Measurements from ENCODE around the gene VWA8.

The VWA8 gene

DNA sequence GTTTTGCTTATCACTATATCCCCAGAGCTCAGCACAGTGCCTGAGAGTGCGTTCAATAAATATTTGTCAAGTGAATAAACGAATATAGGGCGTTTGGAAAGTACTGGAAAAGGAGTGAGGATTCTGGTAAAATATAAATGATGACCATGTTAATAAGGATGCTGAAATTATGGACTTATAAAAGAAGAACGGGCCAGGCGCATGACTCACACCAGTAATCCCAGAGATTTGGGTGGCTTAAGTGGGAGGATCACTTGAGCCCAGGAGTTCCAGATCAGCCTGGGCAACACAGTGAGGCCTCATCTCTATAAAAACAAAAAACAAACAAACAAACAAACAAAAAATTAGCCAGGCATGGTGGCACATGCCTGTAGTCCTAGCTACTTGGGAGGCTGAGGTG is 198.1 kb downstream of the VWA8 start:
- no peak for TF ChIP-seq BACH2 (CRISPR knock-in tag; IDR thresholded peaks at IDR 0.05; ENCODE audit: borderline replicate concordance)
- no peak for TF ChIP-seq ESRRG (CRISPR knock-in tag; IDR thresholded peaks at IDR 0.05)
- TF ChIP-seq, protein P1, sequence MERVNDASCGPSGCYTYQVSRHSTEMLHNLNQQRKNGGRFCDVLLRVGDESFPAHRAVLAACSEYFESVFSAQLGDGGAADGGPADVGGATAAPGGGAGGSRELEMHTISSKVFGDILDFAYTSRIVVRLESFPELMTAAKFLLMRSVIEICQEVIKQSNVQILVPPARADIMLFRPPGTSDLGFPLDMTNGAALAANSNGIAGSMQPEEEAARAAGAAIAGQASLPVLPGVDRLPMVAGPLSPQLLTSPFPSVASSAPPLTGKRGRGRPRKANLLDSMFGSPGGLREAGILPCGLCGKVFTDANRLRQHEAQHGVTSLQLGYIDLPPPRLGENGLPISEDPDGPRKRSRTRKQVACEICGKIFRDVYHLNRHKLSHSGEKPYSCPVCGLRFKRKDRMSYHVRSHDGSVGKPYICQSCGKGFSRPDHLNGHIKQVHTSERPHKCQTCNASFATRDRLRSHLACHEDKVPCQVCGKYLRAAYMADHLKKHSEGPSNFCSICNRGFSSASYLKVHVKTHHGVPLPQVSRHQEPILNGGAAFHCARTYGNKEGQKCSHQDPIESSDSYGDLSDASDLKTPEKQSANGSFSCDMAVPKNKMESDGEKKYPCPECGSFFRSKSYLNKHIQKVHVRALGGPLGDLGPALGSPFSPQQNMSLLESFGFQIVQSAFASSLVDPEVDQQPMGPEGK (CRISPR knock-in tag; IDR thresholded peaks at IDR 0.05; ENCODE audit: borderline replicate concordance): no peak

DNA sequence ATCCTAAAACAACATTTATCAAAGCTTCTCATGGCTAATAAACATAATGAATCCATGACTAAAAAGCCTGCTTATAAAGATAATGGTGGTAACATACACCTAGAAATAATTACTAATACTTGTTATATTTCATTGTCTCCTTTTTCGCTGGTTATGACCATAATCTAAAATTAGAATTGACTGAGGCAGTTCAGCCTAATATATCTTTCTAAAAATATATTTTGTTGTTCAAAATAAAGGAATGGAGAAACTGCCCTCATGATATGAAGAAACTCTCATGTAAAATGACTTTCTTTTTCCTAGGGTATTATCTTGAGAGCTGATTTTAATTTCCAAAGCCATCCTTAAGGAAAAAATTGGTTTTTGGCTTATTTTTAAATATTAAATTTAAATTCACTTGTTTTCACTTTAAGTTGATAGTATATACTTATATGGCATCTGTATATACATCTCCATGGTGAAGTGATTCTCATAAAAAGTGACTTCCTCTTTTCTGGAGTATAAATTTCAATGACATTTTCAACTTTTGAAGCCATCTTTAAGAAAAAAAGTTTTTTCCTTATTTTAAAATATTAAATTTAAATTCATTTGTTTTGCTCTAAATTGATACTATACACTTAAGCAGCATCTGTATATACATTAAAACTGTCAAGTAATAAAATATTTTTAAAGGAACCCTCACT is 204.6 kb downstream of the VWA8 start:
- TF ChIP-seq GLIS3 (CRISPR knock-in tag; IDR thresholded peaks at IDR 0.05) (no peak), BACH2 (CRISPR knock-in tag; IDR thresholded peaks at IDR 0.05; ENCODE audit: borderline replicate concordance) (no peak), ARNTL (CRISPR knock-in tag; IDR thresholded peaks at IDR 0.05; ENCODE audit: borderline replicate concordance, low read depth) (no peak), CSDC2 (CRISPR knock-in tag; IDR thresholded peaks at IDR 0.05) (no peak), ZNF70 (CRISPR knock-in tag; IDR thresholded peaks at IDR 0.05) (no peak), RARB (CRISPR knock-in tag; IDR thresholded peaks at IDR 0.05) (no peak)
- TF ChIP-seq, protein P2, sequence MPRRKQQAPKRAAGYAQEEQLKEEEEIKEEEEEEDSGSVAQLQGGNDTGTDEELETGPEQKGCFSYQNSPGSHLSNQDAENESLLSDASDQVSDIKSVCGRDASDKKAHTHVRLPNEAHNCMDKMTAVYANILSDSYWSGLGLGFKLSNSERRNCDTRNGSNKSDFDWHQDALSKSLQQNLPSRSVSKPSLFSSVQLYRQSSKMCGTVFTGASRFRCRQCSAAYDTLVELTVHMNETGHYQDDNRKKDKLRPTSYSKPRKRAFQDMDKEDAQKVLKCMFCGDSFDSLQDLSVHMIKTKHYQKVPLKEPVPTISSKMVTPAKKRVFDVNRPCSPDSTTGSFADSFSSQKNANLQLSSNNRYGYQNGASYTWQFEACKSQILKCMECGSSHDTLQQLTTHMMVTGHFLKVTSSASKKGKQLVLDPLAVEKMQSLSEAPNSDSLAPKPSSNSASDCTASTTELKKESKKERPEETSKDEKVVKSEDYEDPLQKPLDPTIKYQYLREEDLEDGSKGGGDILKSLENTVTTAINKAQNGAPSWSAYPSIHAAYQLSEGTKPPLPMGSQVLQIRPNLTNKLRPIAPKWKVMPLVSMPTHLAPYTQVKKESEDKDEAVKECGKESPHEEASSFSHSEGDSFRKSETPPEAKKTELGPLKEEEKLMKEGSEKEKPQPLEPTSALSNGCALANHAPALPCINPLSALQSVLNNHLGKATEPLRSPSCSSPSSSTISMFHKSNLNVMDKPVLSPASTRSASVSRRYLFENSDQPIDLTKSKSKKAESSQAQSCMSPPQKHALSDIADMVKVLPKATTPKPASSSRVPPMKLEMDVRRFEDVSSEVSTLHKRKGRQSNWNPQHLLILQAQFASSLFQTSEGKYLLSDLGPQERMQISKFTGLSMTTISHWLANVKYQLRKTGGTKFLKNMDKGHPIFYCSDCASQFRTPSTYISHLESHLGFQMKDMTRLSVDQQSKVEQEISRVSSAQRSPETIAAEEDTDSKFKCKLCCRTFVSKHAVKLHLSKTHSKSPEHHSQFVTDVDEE (CRISPR knock-in tag; IDR thresholded peaks at IDR 0.05): no peak
- TF ChIP-seq, protein P3, sequence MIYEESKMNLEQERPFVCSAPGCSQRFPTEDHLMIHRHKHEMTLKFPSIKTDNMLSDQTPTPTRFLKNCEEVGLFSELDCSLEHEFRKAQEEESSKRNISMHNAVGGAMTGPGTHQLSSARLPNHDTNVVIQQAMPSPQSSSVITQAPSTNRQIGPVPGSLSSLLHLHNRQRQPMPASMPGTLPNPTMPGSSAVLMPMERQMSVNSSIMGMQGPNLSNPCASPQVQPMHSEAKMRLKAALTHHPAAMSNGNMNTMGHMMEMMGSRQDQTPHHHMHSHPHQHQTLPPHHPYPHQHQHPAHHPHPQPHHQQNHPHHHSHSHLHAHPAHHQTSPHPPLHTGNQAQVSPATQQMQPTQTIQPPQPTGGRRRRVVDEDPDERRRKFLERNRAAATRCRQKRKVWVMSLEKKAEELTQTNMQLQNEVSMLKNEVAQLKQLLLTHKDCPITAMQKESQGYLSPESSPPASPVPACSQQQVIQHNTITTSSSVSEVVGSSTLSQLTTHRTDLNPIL (CRISPR knock-in tag; IDR thresholded peaks at IDR 0.05; ENCODE audit: low read depth): no peak
- TF ChIP-seq, protein P1 (CRISPR knock-in tag; IDR thresholded peaks at IDR 0.05; ENCODE audit: borderline replicate concordance): no peak
- no peak for ATAC-seq

More for the DNA sequence above, 198.1 kb downstream of the VWA8 start:
- no peak for ATAC-seq

DNA sequence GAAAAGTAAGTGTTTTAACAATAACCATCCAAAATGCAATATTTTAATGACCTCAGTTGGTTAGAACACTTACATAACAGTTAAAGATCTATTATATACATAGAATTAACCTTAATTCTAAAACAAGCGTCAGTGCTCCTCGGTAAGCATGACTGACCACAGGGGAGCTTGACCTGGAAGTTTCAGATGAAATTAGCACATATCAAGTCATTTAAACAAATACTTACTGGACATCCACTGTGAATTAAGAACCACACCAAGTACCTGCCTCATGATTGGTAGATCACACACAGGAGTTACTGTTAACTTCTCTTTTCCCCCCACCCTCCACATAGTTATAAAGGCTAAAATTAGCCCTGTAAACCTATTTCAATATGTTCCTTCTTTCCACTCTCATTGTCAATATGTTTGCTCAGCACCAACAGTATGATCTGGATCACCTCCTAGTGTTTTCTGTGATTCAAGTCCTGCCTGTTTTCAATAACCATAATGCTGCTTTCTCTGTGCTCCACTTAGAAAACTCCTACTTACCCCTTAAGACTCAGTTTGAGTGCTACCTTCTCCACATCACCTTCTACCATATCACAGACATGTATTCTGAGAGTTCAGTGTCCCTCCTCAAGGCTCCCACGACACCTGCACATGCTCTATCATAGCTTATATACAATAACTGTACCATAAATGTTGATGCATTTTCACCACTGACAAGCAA is 209.0 kb downstream of the VWA8 start:
- TF ChIP-seq ZC3H10 (CRISPR knock-in tag; IDR thresholded peaks at IDR 0.05) (no peak), ZFP3 (CRISPR knock-in tag; IDR thresholded peaks at IDR 0.05) (peak; percentile 93)
- ATAC-seq: peak; percentile 39

DNA sequence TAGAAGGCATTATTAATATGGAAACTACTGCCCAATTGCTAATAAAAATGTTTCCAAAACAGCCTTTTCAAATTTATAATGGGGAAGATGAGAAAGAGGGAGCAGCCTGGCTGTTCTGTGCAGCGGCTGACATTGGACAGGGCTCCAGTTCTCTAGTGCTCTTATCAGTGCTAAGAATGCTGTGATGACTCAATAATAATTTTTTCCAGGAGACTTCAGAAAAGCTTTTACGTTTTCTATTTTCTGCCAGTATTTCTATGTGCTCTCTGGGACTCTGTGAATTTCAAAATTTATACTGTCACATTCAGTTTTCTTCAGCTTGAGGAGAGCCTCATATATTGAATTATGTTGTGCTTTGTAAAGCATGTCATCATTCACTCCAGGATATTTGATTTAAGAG is 209.6 kb downstream of the VWA8 start:
- peak; percentile 99 for ATAC-seq
- TF ChIP-seq ZNF70 (CRISPR knock-in tag; IDR thresholded peaks at IDR 0.05): no peak
- TF ChIP-seq, protein P1 (CRISPR knock-in tag; IDR thresholded peaks at IDR 0.05; ENCODE audit: borderline replicate concordance): no peak
- TF ChIP-seq, protein P4, sequence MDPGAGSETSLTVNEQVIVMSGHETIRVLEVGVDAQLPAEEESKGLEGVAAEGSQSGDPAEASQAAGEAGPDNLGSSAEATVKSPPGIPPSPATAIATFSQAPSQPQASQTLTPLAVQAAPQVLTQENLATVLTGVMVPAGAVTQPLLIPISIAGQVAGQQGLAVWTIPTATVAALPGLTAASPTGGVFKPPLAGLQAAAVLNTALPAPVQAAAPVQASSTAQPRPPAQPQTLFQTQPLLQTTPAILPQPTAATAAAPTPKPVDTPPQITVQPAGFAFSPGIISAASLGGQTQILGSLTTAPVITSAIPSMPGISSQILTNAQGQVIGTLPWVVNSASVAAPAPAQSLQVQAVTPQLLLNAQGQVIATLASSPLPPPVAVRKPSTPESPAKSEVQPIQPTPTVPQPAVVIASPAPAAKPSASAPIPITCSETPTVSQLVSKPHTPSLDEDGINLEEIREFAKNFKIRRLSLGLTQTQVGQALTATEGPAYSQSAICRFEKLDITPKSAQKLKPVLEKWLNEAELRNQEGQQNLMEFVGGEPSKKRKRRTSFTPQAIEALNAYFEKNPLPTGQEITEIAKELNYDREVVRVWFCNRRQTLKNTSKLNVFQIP (CRISPR knock-in tag; IDR thresholded peaks at IDR 0.05; ENCODE audit: borderline replicate concordance, low read depth): peak; percentile 76; the same call in 1 of the 2 replicates
- no peak for TF ChIP-seq CSDC2 (CRISPR knock-in tag; IDR thresholded peaks at IDR 0.05)
- no peak for TF ChIP-seq ZFP3 (CRISPR knock-in tag; IDR thresholded peaks at IDR 0.05)
- TF ChIP-seq TCF4 (CRISPR knock-in tag; IDR thresholded peaks at IDR 0.05; ENCODE audit: borderline replicate concordance): peak; percentile 54
- TF ChIP-seq ZC3H10 (CRISPR knock-in tag; IDR thresholded peaks at IDR 0.05): 0 out of 2 replicates have a peak, but pooled peaks have one; percentile 41
- TF ChIP-seq SNAI2 (CRISPR knock-in tag; IDR thresholded peaks at IDR 0.05): 0 out of 2 replicates have a peak, but pooled peaks have one; percentile 70
- TF ChIP-seq ZFP30 (CRISPR knock-in tag; IDR thresholded peaks at IDR 0.05): no peak
- no peak for TF ChIP-seq ZNF8 (CRISPR knock-in tag; IDR thresholded peaks at IDR 0.05)
- TF ChIP-seq RARB (CRISPR knock-in tag; IDR thresholded peaks at IDR 0.05): no peak
- TF ChIP-seq PPARA (CRISPR knock-in tag; IDR thresholded peaks at IDR 0.05; ENCODE audit: borderline replicate concordance): no peak
- no peak for TF ChIP-seq ESRRG (CRISPR knock-in tag; IDR thresholded peaks at IDR 0.05)
- TF ChIP-seq GLIS3 (CRISPR knock-in tag; IDR thresholded peaks at IDR 0.05): no peak
- TF ChIP-seq, protein P2 (CRISPR knock-in tag; IDR thresholded peaks at IDR 0.05): no peak
